Liver (tissue), 9 donors: ENCODE results near the gene SLC22A31. TPM values are rescaled to one million over a fixed set of nuclear protein-coding genes. Genes with fewer than 3 reads are reported as not detected.

Experiments used
- DNase-seq: peaks from one replicate; pipeline ENCODE4 v3.0.0-alpha.2; 2017; ENCODE audit warnings: low spot score
- H3K27ac ChIP-seq, 2 donors: one replicate each; pipeline ENCODE4 v1.7.0; 2013; ENCODE audit warnings: inconsistent platforms in 2 of 2, low read length in 2 of 2, control low read depth in 1 of 2, low read depth in 1 of 2, mild to moderate bottlenecking in 1 of 2
- H3K27me3 ChIP-seq, 4 donors: one replicate each; pipeline versions ENCODE4 v1.6.1 to v1.7.0; 2013; ENCODE audit warnings: low read length in 3 of 4, inconsistent platforms in 1 of 4, mild to moderate bottlenecking in 1 of 4, moderate library complexity in 1 of 4; ENCODE audit not compliant: control insufficient read depth in 4 of 4, insufficient read depth in 4 of 4
- H3K36me3 ChIP-seq, 4 donors: one replicate each; pipeline versions ENCODE4 v1.6.1 to v1.7.0; 2013; ENCODE audit warnings: low read length in 3 of 4, mild to moderate bottlenecking in 3 of 4, low read depth in 1 of 4, moderate library complexity in 1 of 4; ENCODE audit not compliant: control insufficient read depth in 4 of 4, insufficient read depth in 3 of 4
- H3K4me1 ChIP-seq, 4 donors: one replicate each; pipeline versions ENCODE4 v1.6.1 to v1.7.0; 2013; ENCODE audit warnings: low read length in 3 of 4, mild to moderate bottlenecking in 3 of 4, moderate library complexity in 1 of 4; ENCODE audit not compliant: control insufficient read depth in 4 of 4, insufficient read depth in 4 of 4
- H3K4me3 ChIP-seq, 3 donors: one replicate each; pipeline versions ENCODE4 v1.6.1 to v1.7.0; 2013; ENCODE audit warnings: low read length in 3 of 3, control low read depth in 1 of 3, low read depth in 1 of 3, mild to moderate bottlenecking in 1 of 3
- H3K9ac ChIP-seq, 2 donors: one replicate each; pipeline ENCODE4 v1.7.0; 2013; ENCODE audit warnings: low read length in 2 of 2, mild to moderate bottlenecking in 2 of 2, moderate library complexity in 2 of 2, control low read depth in 1 of 2, low read depth in 1 of 2
- H3K9me3 ChIP-seq, 4 donors: one replicate each; pipeline versions ENCODE4 v1.6.1 to v1.7.0; 2013; ENCODE audit warnings: low read length in 3 of 4; ENCODE audit not compliant: control insufficient read depth in 4 of 4
- FOXA2 ChIP-seq: IDR thresholded peaks from 2 replicates; pipeline ENCODE4 v1.6.1; 2016; ENCODE audit warnings: antibody characterized with exemption
- GABPA ChIP-seq, 2 donors: IDR thresholded peaks in 1 of 2; conservative IDR thresholded peaks in 1 of 2; 2 replicates each; pipeline ENCODE4 v1.6.1; 2016; ENCODE audit warnings: antibody characterized with exemption in 2 of 2, mild to moderate bottlenecking in 1 of 2, moderate library complexity in 1 of 2
- HNF4G ChIP-seq: IDR thresholded peaks from 2 replicates; pipeline ENCODE4 v1.6.1; 2016; ENCODE audit warnings: antibody characterized with exemption
- NR2F2 ChIP-seq: IDR thresholded peaks from 2 replicates; pipeline ENCODE4 v1.6.1; 2016; ENCODE audit warnings: antibody characterized with exemption
- RXRA ChIP-seq, 2 donors: IDR thresholded peaks; 2 replicates each; pipeline ENCODE4 v1.6.1; 2017 to 2018; ENCODE audit warnings: antibody characterized with exemption in 2 of 2, mild to moderate bottlenecking in 1 of 2
- SP1 ChIP-seq: IDR thresholded peaks from 2 replicates; pipeline ENCODE4 v1.6.1; 2018; ENCODE audit warnings: antibody characterized with exemption, mild to moderate bottlenecking
- TAF1 ChIP-seq: conservative IDR thresholded peaks from 2 replicates; pipeline ENCODE4 v1.6.1; 2016; ENCODE audit warnings: antibody characterized with exemption, mild to moderate bottlenecking
- YY1 ChIP-seq: IDR thresholded peaks from 2 replicates; pipeline ENCODE4 v1.6.1; 2016; ENCODE audit warnings: antibody characterized with exemption, mild to moderate bottlenecking
- whole genome bisulfite sequencing: extraction: QIAGEN DNeasy Blood & Tissue Kit; methylation state at CpG from one replicate; pipeline ENCODE4 v1.1.7; 2013; 5-methylcytosine and 5-hydroxymethylcytosine counted together
- polyA plus RNA-seq, 2 donors: library from polyadenylated mRNA; stranded (reverse) in 1 of 2; unstranded in 1 of 2; fragments of 200-250 nt in 1 of 2; fragments of >200 nt in 1 of 2; fragmentation: Nextera tagmentation in 1 of 2; extraction: Ambion mirVana in 1 of 2; gene quantifications; one replicate each; pipeline versions ENCODE4 v1.2.1 to v1.2.3, GENCODE V29; 2013 to 2015
- total RNA-seq, 2 donors: library from RNA; depleted of rRNA; stranded (reverse); fragments of >200 nt; gene quantifications; one replicate each; pipeline ENCODE4 v1.2.3, GENCODE V29; 2014
- TF ChIP-seq, protein P1 (sequence below): IDR thresholded peaks from 2 replicates; pipeline ENCODE4 v1.6.1; 2016; ENCODE audit warnings: antibody characterized with exemption
- TF ChIP-seq, protein P2 (sequence below): IDR thresholded peaks from 2 replicates; pipeline ENCODE4 v1.6.1; 2016; ENCODE audit warnings: antibody characterized with exemption
- TF ChIP-seq, protein P3 (sequence below): IDR thresholded peaks from 2 replicates; pipeline ENCODE4 v1.6.1; 2016; ENCODE audit warnings: antibody characterized with exemption, mild to moderate bottlenecking
- donor health status: healthy.
- donor health status: healthy.
- donor health status: healthy.
- donor health status: healthy.
- donor health status: healthy.

SLC22A31 gene
- total and polyA plus RNA-seq, 4 donors: 0.15 to 0.50 (median 0.48) TPM; not detected in 1

DNA sequence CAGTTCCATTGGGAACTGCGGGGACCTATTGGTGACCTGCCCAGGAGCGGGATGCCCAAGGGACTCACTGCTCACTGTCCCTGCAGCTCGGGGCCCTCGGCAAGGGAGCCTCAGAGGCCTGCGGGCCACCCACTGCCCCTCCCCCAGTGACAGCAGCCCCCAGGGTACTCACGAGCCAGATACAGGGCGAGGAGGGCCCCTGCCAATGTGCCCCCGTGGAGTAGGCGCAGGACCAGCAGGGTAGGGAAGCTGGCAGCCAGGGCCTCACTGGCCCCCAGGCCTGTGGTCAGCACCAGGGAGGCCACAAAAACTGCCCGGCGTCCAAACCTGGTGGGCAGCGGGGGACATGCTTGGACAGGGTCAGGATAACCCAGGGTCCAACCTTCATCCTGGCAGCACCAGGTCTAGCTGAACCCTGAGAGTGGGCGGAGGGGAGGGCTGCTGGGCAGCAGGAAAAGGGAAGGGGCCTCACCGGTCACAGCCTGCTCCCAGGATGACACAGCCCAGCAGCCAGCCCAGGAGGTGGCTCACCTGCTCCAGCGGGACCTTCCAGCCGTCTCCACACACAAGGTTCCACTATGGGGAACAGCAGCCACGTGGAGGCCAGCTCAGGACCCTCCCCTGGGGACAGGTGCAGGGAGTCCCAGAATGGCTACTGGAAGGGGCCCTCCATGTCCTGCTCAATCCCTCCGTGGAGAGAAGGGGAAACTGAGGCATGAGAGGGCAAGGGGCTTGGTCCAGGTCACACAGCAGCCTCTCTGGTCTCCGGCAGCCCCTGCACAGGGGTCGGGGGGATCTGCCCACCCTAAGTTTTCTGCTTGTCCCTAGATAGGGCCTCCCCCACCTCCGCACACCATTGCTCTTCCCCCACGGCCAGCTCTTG lies 855 bp downstream of the SLC22A31 start:
- Histone ChIP-seq H3K27me3 (peaks cover 0 to 13% (median 8%) of the 10 kb centered on the region in 4 donors), H3K27ac (no peak overlapping the region), H3K4me1 (peaks cover 0 to 10% (median 9%) of the 10 kb centered on the region in 4 donors), H3K9me3 (peaks cover 0 to 6% (median 1%) of the 10 kb centered on the region in 4 donors), H3K36me3 (no peaks in the 10 kb centered on the region), H3K4me3 (no peak overlapping the region), H3K9ac (no peak overlapping the region)
- DNase-seq: no peak
- 77% methylated on average over 22 of the region's 22 CpGs for WGBS
- TF ChIP-seq, protein P1, sequence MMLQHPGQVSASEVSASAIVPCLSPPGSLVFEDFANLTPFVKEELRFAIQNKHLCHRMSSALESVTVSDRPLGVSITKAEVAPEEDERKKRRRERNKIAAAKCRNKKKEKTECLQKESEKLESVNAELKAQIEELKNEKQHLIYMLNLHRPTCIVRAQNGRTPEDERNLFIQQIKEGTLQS: no peak
- TF ChIP-seq SP1 (no peak), FOXA2 (no peak), TAF1 (no peak), YY1 (no peak)
- TF ChIP-seq, protein P2, sequence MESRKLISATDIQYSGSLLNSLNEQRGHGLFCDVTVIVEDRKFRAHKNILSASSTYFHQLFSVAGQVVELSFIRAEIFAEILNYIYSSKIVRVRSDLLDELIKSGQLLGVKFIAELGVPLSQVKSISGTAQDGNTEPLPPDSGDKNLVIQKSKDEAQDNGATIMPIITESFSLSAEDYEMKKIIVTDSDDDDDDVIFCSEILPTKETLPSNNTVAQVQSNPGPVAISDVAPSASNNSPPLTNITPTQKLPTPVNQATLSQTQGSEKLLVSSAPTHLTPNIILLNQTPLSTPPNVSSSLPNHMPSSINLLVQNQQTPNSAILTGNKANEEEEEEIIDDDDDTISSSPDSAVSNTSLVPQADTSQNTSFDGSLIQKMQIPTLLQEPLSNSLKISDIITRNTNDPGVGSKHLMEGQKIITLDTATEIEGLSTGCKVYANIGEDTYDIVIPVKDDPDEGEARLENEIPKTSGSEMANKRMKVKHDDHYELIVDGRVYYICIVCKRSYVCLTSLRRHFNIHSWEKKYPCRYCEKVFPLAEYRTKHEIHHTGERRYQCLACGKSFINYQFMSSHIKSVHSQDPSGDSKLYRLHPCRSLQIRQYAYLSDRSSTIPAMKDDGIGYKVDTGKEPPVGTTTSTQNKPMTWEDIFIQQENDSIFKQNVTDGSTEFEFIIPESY: no peak
- TF ChIP-seq, protein P3, sequence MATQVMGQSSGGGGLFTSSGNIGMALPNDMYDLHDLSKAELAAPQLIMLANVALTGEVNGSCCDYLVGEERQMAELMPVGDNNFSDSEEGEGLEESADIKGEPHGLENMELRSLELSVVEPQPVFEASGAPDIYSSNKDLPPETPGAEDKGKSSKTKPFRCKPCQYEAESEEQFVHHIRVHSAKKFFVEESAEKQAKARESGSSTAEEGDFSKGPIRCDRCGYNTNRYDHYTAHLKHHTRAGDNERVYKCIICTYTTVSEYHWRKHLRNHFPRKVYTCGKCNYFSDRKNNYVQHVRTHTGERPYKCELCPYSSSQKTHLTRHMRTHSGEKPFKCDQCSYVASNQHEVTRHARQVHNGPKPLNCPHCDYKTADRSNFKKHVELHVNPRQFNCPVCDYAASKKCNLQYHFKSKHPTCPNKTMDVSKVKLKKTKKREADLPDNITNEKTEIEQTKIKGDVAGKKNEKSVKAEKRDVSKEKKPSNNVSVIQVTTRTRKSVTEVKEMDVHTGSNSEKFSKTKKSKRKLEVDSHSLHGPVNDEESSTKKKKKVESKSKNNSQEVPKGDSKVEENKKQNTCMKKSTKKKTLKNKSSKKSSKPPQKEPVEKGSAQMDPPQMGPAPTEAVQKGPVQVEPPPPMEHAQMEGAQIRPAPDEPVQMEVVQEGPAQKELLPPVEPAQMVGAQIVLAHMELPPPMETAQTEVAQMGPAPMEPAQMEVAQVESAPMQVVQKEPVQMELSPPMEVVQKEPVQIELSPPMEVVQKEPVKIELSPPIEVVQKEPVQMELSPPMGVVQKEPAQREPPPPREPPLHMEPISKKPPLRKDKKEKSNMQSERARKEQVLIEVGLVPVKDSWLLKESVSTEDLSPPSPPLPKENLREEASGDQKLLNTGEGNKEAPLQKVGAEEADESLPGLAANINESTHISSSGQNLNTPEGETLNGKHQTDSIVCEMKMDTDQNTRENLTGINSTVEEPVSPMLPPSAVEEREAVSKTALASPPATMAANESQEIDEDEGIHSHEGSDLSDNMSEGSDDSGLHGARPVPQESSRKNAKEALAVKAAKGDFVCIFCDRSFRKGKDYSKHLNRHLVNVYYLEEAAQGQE: no peak

DNA sequence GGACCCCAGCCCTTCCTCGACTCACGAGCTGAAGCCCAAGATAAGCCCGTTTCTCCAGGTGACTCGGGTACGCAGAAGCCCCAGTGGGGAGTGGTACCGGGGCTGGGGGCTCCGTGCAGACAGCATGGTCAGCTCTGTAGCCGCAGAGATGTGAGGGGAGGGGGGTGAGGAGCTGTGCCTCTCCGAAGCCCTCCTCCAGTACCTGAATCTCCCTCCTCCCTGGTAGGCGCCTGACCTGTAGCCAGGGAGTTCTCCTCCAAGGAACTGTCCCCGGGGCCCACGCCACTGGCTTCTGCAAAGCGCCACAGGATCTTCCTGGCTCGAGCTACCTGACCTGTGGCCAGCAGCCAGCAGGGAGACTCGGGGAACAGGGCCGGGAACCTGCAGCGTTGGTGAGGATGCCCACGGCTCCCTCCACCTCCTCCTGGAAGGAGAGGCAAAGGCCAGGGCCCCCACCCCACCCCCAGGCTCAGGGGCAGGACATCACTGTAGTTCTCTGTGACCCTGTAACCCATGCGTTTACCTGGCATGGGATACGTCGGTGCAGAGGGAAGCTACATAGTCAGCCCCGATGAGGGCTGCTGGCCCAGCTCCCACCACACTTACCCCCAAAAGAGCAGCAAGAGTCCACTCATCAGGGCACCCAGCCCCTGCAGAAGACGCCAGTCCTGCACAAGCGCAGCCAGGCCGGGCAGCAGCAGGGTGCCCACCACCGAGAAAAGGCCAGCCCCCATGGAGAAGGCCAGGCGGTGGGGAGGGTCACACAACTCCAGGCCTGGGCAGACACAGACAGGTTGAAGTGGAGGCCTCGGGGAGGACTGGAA lies 1.7 kb downstream of the SLC22A31 start:
- DNase-seq: no peak

More for the DNA sequence above, 1.7 kb downstream of the SLC22A31 start:
- WGBS: 84% methylated on average over 28 of the region's 28 CpGs
- Histone ChIP-seq H3K36me3 (no peaks in the 10 kb centered on the region), H3K27me3 (peaks cover 0 to 13% (median 8%) of the 10 kb centered on the region in 4 donors), H3K27ac (no peak overlapping the region), H3K4me1 (peaks cover 0 to 10% (median 9%) of the 10 kb centered on the region in 4 donors), H3K9me3 (peaks cover 0 to 6% (median 1%) of the 10 kb centered on the region in 4 donors), H3K9ac (no peak overlapping the region), H3K4me3 (no peak overlapping the region)
- TF ChIP-seq SP1: no peak
- no peak for TF ChIP-seq TAF1
- TF ChIP-seq, protein P3: no peak
- TF ChIP-seq HNF4G: no peak
- TF ChIP-seq NR2F2: no peak
- TF ChIP-seq GABPA (IDR thresholded peaks at IDR 0.05 in 1 of 2, conservative IDR thresholded peaks at IDR 0.05 in 1 of 2): no peak
- no peak for TF ChIP-seq YY1
- TF ChIP-seq, protein P2: no peak
- TF ChIP-seq RXRA (IDR thresholded peaks at IDR 0.05): no peak
